ENCODE measurements around the gene ASL.

DNA sequence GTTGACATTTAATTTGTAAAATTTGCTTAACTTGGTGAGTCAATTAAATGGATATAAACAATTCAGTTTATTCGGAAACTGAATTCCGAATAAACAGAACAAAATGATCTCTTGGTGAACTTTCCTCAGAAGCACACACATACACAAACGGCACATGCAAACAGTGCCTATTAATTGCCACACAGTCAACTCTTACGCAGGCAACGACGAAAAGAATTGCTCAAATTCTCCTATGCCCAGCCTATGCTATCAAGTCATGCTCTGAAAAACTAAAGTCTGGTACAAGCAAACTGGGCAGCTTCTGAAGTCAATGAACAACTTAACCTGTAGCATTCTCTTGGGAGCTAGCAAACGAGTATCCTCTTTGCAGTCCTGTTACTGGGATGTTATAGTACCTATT lies 38.8 kb upstream of the ASL start:
- TF ChIP-seq JUN (IDR thresholded peaks at IDR 0.05; ENCODE audit: borderline replicate concordance, low read depth, low read length): no peak
- no peak for TF ChIP-seq JUN (CRISPR knock-in tag; IDR thresholded peaks at IDR 0.05; ENCODE audit: borderline replicate concordance)
- TF ChIP-seq SMAD1 (IDR thresholded peaks at IDR 0.05; ENCODE audit: low read depth, low read length, partially characterized antibody): no peak
- no peak for TF ChIP-seq NFXL1 (CRISPR knock-in tag; IDR thresholded peaks at IDR 0.05)
- TF ChIP-seq YY1 (IDR thresholded peaks at IDR 0.05; ENCODE audit: borderline replicate concordance in 1 of 3, control insufficient read depth in 1 of 3, extremely low read depth in 1 of 3, insufficient read depth in 3 of 3, insufficient read length in 1 of 3, insufficient replicate concordance in 2 of 3, low read depth in 1 of 3, low read length in 2 of 3): no peak

Measured in K562 (cell line).